GM10248 (cell line): ENCODE data around the gene PTPRN2.

Experiments
- CTCF ChIA-PET: fragments of 300-600 bp; sonication (Branson Sonifier 250); formaldehyde crosslinking; extraction: SDS; loops from one replicate; lab custom pipeline; 2021; ENCODE audit warnings: antibody characterized with exemption; lab: Yijun Ruan, JAX
- POLR2A ChIA-PET: fragments of 350-650 bp; sonication (Branson Sonifier 250); formaldehyde crosslinking; extraction: SDS; loops from one replicate; lab custom pipeline; 2020; ENCODE audit warnings: antibody characterized with exemption; lab: Yijun Ruan, JAX
- DNase-seq: peaks from one replicate; pipeline ENCODE4 v3.0.0; 2012; ENCODE audit errors: extremely low spot score
- TF ChIP-seq, protein P1 (sequence below): IDR thresholded peaks from 2 replicates; pipeline ENCODE4 v1.5.1; 2012; ENCODE audit warnings: mild to moderate bottlenecking, low read depth; ENCODE audit errors: extremely low read depth, missing control alignments, control extremely low read depth

PTPRN2 gene

DNA sequence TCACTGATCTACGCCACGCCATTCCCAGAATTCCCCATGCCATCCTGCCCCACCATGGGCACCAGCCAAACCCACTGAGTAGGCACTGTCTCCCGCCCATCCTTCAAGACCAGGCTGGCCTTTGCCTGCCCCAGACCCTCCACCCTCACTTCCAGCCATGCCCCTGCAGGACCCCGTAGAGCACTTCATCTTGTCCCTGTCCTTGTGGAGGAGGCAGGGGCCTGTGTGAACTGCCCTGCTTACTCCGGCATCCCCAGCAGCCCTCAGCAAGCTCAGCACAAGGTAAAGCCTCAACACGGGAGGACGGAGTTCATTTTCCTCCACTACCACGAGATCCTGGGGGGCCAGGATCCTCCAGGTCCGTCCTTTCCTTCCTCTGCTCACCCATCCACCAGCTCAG lies 577.7 kb downstream of the PTPRN2 start:
- DNase-seq = no peak
- CTCF ChIA-PET = interaction anchor here (1.4 kb wide), 1 partner anchor 14 kb away, joined by 3 read pairs; no protein-coding TSS in a partner anchor
- TF ChIP-seq, protein P1, sequence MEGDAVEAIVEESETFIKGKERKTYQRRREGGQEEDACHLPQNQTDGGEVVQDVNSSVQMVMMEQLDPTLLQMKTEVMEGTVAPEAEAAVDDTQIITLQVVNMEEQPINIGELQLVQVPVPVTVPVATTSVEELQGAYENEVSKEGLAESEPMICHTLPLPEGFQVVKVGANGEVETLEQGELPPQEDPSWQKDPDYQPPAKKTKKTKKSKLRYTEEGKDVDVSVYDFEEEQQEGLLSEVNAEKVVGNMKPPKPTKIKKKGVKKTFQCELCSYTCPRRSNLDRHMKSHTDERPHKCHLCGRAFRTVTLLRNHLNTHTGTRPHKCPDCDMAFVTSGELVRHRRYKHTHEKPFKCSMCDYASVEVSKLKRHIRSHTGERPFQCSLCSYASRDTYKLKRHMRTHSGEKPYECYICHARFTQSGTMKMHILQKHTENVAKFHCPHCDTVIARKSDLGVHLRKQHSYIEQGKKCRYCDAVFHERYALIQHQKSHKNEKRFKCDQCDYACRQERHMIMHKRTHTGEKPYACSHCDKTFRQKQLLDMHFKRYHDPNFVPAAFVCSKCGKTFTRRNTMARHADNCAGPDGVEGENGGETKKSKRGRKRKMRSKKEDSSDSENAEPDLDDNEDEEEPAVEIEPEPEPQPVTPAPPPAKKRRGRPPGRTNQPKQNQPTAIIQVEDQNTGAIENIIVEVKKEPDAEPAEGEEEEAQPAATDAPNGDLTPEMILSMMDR = no peak
- POLR2A ChIA-PET = no interaction called here

DNA sequence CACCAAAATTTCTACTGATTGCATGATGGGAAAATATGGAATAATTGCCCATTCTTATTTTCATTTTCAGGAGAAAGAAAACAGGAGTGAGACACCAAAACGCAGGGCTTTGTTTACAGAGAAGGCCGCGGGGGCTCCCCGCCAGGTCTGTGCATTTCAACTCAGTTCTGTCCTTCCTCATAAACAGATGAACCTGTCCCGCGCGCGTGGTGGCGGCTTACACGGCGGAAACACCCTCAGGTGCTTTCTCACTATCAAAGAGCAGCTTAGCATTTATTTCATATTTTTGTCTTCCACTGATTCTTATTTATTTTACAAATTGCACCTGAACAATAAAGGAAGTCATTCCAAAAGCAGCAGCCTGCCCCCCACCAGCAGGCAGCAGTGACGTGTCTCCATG lies 579.4 kb downstream of the PTPRN2 start:
- ChIA-PET CTCF (no interaction called here), POLR2A (no interaction called here)
- DNase-seq = no peak
- TF ChIP-seq, protein P1 = no peak

DNA sequence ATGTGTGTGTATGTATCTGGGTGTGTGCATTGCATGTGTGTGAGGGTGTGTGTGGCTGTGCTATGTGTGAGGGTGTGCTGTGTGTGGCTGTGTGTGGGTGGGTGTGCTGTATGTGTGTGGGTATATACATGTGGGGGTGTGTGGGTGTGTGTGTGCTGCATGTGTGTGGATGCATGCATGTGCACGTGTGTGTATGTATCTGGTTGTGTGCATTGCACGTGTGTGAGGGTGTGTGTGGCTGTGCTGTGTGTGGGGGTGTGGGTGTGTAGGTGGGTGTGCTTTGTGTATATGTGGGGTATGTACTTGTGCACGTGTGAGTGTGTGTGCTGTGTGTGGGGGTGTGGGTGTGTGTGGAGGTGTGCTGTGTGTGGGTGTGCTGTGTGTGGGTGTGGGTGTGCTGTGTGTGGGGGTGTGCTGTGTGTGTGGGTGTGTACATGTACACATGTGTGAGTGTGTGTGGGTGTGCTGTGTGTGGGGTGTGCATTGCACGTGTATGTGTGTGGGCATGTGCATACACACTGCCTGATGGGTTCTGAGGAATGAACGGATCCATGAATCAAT lies 579.8 kb downstream of the PTPRN2 start:
- ChIA-PET POLR2A (no interaction called here), CTCF (no interaction called here)
- TF ChIP-seq, protein P1 = no peak
- no peak for DNase-seq

DNA sequence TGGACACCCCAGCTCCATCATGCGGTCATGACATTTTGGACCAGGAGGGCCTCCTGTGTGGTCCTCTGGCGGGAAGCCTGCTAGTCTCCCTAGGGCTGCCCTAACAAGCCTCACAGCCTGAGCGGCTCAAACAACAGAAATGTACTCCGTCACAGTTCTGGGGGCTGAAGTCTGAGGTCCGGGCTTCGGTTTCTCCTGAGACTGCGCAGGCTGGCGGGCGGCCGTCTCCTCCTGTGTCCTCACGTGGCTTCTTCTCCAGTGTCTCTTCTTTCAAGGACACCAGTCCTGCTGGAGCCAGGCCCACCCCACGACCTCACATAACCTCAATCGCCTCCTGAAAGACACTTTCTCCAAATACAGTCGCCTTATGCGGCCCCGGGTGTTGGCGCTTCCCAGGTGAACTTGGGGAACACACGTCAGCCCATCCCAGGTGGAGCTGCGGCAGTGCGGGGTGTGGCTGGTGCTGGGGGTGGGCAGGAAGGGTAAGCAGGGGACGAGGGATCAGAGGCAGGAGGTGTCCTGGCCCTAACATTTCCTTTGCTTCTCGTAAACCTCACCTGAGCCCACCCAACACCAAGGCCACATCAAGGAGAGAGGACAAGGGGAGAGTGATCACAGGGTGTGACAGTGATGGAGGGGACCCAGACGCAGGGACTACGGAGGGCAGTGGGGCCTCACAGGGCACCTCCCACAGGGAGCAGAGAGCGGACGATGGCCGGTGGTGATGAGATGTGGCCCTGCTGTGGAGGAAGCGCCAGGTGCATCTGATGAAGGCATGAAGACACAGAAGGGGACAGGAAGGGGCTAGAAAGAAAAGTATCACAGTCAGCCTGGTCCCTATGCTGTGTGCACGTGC lies 580.6 kb downstream of the PTPRN2 start:
- POLR2A ChIA-PET = no interaction called here
- TF ChIP-seq, protein P1 = no peak
- no peak for DNase-seq
- CTCF ChIA-PET = no interaction called here

DNA sequence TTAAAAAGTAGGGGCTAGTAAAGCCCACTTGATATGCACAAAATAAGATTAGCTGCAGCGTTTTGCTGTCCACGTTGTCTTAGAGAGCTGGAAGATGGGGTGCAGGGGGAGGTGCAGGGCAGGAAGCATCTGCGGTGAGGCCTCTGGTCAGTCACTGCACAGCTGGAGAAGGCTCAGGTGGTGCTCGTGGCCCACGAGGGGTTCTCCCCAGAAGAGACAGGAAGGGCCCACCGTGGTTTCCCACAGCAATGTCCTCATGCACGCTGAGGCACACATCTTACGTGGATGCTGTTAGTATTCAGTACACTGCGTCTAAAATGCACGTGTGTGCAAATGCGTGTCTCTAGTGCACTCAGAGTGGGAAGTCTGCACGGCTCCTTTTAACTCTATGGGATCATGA lies 582.1 kb downstream of the PTPRN2 start:
- no peak for DNase-seq
- TF ChIP-seq, protein P1 = no peak
- ChIA-PET CTCF (no interaction called here), POLR2A (no interaction called here)

DNA sequence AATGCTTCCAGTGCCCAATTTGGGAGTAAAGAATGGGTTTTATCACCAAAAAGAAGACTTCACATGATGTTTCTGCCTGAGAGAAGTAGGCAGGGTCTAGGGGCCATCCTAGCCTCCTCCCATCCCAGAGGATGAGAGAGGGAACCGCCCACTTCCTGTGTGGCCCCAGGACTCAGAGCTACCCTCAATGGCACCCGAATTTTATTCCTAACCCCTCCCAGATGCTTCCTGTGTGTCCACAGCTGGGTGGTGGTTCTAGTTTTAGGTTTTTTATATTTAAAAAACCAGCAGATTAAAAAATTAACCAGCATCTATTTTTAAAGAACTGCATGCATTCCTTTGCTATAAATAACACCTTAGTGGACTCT lies 583.5 kb downstream of the PTPRN2 start:
- TF ChIP-seq, protein P1 = no peak
- DNase-seq = no peak
- ChIA-PET CTCF (no interaction called here), POLR2A (no interaction called here)
